H1 (cell line): ENCODE measurements around the gene UGT3A1. TPM values are rescaled to one million over a fixed set of nuclear protein-coding genes. Genes with fewer than 3 reads are reported as not detected.

Experiments
- CTCF ChIA-PET: fragments of 300-600 bp; sonication (Branson Sonifier 250); formaldehyde crosslinking; loops from one replicate; lab custom pipeline; 2021; ENCODE audit not compliant: partially characterized antibody; lab: Charles Lee
- POLR2A ChIA-PET: fragments of 300-600 bp; sonication (Branson Sonifier 250); formaldehyde crosslinking; loops from one replicate; lab custom pipeline; 2021; ENCODE audit warnings: inconsistent platforms; ENCODE audit not compliant: partially characterized antibody; lab: Charles Lee
- DNase-seq, 2 experiments: peaks; one replicate each; pipeline versions ENCODE4 v3.0.0 to v3.0.0-alpha.2; 2010 to 2022; ENCODE audit warnings: low spot score in 2 of 2, low read depth in 1 of 2, mixed read lengths in 1 of 2
- FAIRE-seq: peaks from 2 replicates; lab custom pipeline; 2011; peaks lifted over from hg19 to GRCh38; lab: Jason Lieb, UNC
- H2AFZ ChIP-seq: 2 replicates; pipeline ENCODE4 v1.8.1; 2012; ENCODE audit warnings: low read length, inconsistent platforms
- H2AK5ac ChIP-seq: 2 replicates; pipeline ENCODE4 v1.6.1; 2013; ENCODE audit warnings: low read depth, low read length
- H2BK120ac ChIP-seq: replicated peaks from 2 replicates; pipeline ENCODE3; 2013; ENCODE audit warnings: low read depth, low read length, inconsistent platforms
- H2BK12ac ChIP-seq: 2 replicates; pipeline ENCODE4 v1.6.1; 2013; ENCODE audit warnings: low read depth, low read length
- H2BK15ac ChIP-seq: 2 replicates; pipeline ENCODE4 v1.6.1; 2013; ENCODE audit warnings: low read length
- H2BK20ac ChIP-seq: 2 replicates; pipeline ENCODE4 v1.6.1; 2013; ENCODE audit warnings: low read length
- H2BK5ac ChIP-seq: 2 replicates; pipeline ENCODE4 v1.6.1; 2013; ENCODE audit warnings: low read depth, low read length
- H3K14ac ChIP-seq: 2 replicates; pipeline ENCODE4 v1.6.1; 2013; ENCODE audit warnings: inconsistent platforms; ENCODE audit not compliant: insufficient read length
- H3K18ac ChIP-seq: 2 replicates; pipeline ENCODE4 v1.6.1; 2013; ENCODE audit warnings: low read length; ENCODE audit errors: extremely low read depth
- H3K23ac ChIP-seq: 2 replicates; pipeline ENCODE4 v1.6.1; 2013; ENCODE audit warnings: inconsistent platforms; ENCODE audit not compliant: insufficient read length
- H3K23me2 ChIP-seq: 2 replicates; pipeline ENCODE4 v1.6.1; 2013; ENCODE audit warnings: low read depth, low read length
- H3K27ac ChIP-seq: 2 replicates; pipeline ENCODE4 v1.6.1; 2011; ENCODE audit warnings: low read depth, low read length, inconsistent platforms
- H3K27me3 ChIP-seq, 4 experiments: replicated peaks in 1 of 4; 1 replicate in 1 of 4; 2 replicates in 3 of 4; pipeline versions ENCODE4 v1.6.1 to v1.8.1; 2011 to 2013; ENCODE audit warnings: low read length in 3 of 4, mild to moderate bottlenecking in 3 of 4, inconsistent platforms in 2 of 4, mixed read lengths in 2 of 4, moderate library complexity in 1 of 4; ENCODE audit not compliant: control insufficient read depth in 3 of 4, insufficient read depth in 3 of 4; ENCODE audit errors: extremely low read depth in 1 of 4
- H3K36me3 ChIP-seq, 4 experiments: 2 replicates each; pipeline versions ENCODE4 v1.6.1 to v1.8.1; 2011 to 2013; ENCODE audit warnings: mild to moderate bottlenecking in 4 of 4, low read length in 3 of 4, moderate library complexity in 2 of 4, control low read depth in 1 of 4, inconsistent platforms in 1 of 4; ENCODE audit not compliant: insufficient read depth in 4 of 4, control insufficient read depth in 2 of 4
- H3K4ac ChIP-seq: replicated peaks from 2 replicates; pipeline ENCODE3; 2013; ENCODE audit warnings: low read length, low read depth, mixed read lengths, inconsistent platforms; ENCODE audit not compliant: insufficient read length
- H3K4me1 ChIP-seq, 4 experiments: replicated peaks in 1 of 4; 1 replicate in 1 of 4; 2 replicates in 3 of 4; pipeline versions ENCODE4 v1.6.1 to v1.8.1; 2011 to 2013; ENCODE audit warnings: low read length in 3 of 4, inconsistent platforms in 2 of 4, mixed read lengths in 1 of 4; ENCODE audit not compliant: insufficient read depth in 4 of 4, control insufficient read depth in 3 of 4
- H3K4me2 ChIP-seq, 2 experiments: 2 replicates each; pipeline versions ENCODE4 v1.6.1 to v1.8.1; 2011 to 2013; ENCODE audit warnings: low read depth in 2 of 2, low read length in 2 of 2, control low read depth in 1 of 2, inconsistent platforms in 1 of 2, mild to moderate bottlenecking in 1 of 2; ENCODE audit not compliant: insufficient read depth in 1 of 2
- H3K4me3 ChIP-seq, 4 experiments: fragments of 200-600, 300-600 bp in 1 of 4; sonication (generic), shearing (Covaris generic), sonication (Bioruptor Twin) in 1 of 4; 2 replicates each; pipeline versions ENCODE4 v1.5.1 to v1.8.1; 2011 to 2016; ENCODE audit warnings: low read length in 4 of 4, low read depth in 3 of 4, control low read depth in 2 of 4, inconsistent platforms in 2 of 4, mild to moderate bottlenecking in 2 of 4, mixed read lengths in 1 of 4, moderate library complexity in 1 of 4; ENCODE audit not compliant: insufficient read depth in 2 of 4; ENCODE audit errors: extremely low read depth in 1 of 4
- H3K56ac ChIP-seq: replicated peaks from 2 replicates; pipeline ENCODE3; 2013; ENCODE audit warnings: low read depth, mild to moderate bottlenecking, mixed read lengths, low read length, inconsistent platforms; ENCODE audit not compliant: insufficient read length
- H3K79me1 ChIP-seq: 2 replicates; pipeline ENCODE4 v1.6.1; 2013; ENCODE audit warnings: low read depth, low read length, control low read depth
- H3K79me2 ChIP-seq, 2 experiments: 2 replicates each; pipeline versions ENCODE4 v1.6.1 to v1.8.1; 2012 to 2013; ENCODE audit warnings: low read length in 2 of 2, mild to moderate bottlenecking in 2 of 2, inconsistent platforms in 1 of 2; ENCODE audit not compliant: insufficient read depth in 2 of 2, control insufficient read depth in 1 of 2
- H3K9ac ChIP-seq, 4 experiments: replicated peaks in 1 of 4; 1 replicate in 1 of 4; 2 replicates in 3 of 4; pipeline versions ENCODE4 v1.6.1 to v1.8.1; 2011 to 2013; ENCODE audit warnings: low read depth in 3 of 4, low read length in 3 of 4, control low read depth in 2 of 4, mild to moderate bottlenecking in 2 of 4, moderate library complexity in 2 of 4, inconsistent platforms in 1 of 4; ENCODE audit errors: extremely low read depth in 1 of 4
- H3K9me3 ChIP-seq, 2 experiments: 2 replicates each; pipeline versions ENCODE4 v1.6.1 to v1.8.1; 2012 to 2013; ENCODE audit warnings: mild to moderate bottlenecking in 2 of 2, moderate library complexity in 2 of 2, control low read depth in 1 of 2, inconsistent platforms in 1 of 2, low read depth in 1 of 2, low read length in 1 of 2, mixed read lengths in 1 of 2; ENCODE audit not compliant: insufficient read depth in 2 of 2
- H4K20me1 ChIP-seq, 2 experiments: replicated peaks in 1 of 2; 2 replicates each; pipeline versions ENCODE3 to v1.8.1; 2011 to 2013; ENCODE audit warnings: inconsistent platforms in 2 of 2, low read length in 2 of 2, mild to moderate bottlenecking in 1 of 2; ENCODE audit not compliant: insufficient read depth in 2 of 2, control insufficient read depth in 1 of 2
- H4K5ac ChIP-seq: 2 replicates; pipeline ENCODE4 v1.6.1; 2013; ENCODE audit warnings: low read length, low read depth, mixed read lengths, inconsistent platforms; ENCODE audit not compliant: insufficient read length
- H4K8ac ChIP-seq: 2 replicates; pipeline ENCODE4 v1.8.0; 2013; ENCODE audit warnings: mild to moderate bottlenecking, moderate library complexity, low read length, inconsistent platforms; ENCODE audit not compliant: insufficient read depth; ENCODE audit errors: extremely low read depth
- H4K91ac ChIP-seq: replicated peaks from 2 replicates; pipeline ENCODE3; 2013; ENCODE audit warnings: low read length, mixed read lengths, inconsistent platforms; ENCODE audit not compliant: insufficient read length
- CBX8 ChIP-seq: fragments of 300-800, 300-1000 bp; sonication (generic); IDR thresholded peaks from 2 replicates; pipeline ENCODE4 v1.7.1; 2016; ENCODE audit warnings: low read depth, low read length, borderline replicate concordance
- CREB1 ChIP-seq: IDR thresholded peaks from 2 replicates; pipeline ENCODE4 v1.6.1; 2012; ENCODE audit warnings: inconsistent platforms
- EZH2 ChIP-seq: fragments of 200-600 bp; sonication (generic); IDR thresholded peaks from 2 replicates; pipeline ENCODE4 v1.7.1; 2012; ENCODE audit warnings: low read depth, mild to moderate bottlenecking, moderate library complexity, low read length, inconsistent platforms; ENCODE audit not compliant: severe bottlenecking
- PHF8 ChIP-seq: fragments of 200-600 bp; sonication (generic); conservative IDR thresholded peaks from 2 replicates; pipeline ENCODE4 v1.7.1; 2012; ENCODE audit warnings: low read depth, mild to moderate bottlenecking, inconsistent platforms, low read length, moderate library complexity
- SAP30 ChIP-seq: fragments of 300-600 bp; sonication (generic); IDR thresholded peaks from 2 replicates; pipeline ENCODE4 v1.7.1; 2012; ENCODE audit warnings: low read length, moderate library complexity, mild to moderate bottlenecking, inconsistent platforms; ENCODE audit not compliant: insufficient read depth, insufficient replicate concordance
- SIN3A ChIP-seq, 2 experiments: IDR thresholded peaks in 1 of 2; conservative IDR thresholded peaks in 1 of 2; 2 replicates each; pipeline ENCODE4 v1.6.1; 2011 to 2012; ENCODE audit warnings: low read length in 2 of 2, improper control_type of control experiment in 1 of 2, low read depth in 1 of 2, mild to moderate bottlenecking in 1 of 2
- SRF ChIP-seq: IDR thresholded peaks from 2 replicates; pipeline ENCODE4 v1.6.1; 2011; ENCODE audit warnings: mild to moderate bottlenecking, low read depth, low read length, moderate library complexity
- polyA plus RNA-seq, 7 experiments: library from polyadenylated mRNA; depleted of rRNA in 3 of 7; stranded (reverse) in 5 of 7; unstranded in 2 of 7; fragments of >200 nt in 5 of 7; fragments of 200-250 nt in 2 of 7; gene quantifications; 1 replicate in 5 of 7; 2 replicates in 1 of 7; 4 replicates in 1 of 7; pipeline versions ENCODE4 v1.2.1 to v1.2.3, GENCODE V29; 2011 to 2013; ENCODE audit warnings: missing spikeins in 2 of 7, mixed read lengths in 2 of 7
- total RNA-seq: library from RNA; stranded (reverse); fragmentation: NEBNext Ultra II Directional; extraction: Animal tissue kit (Norgen Biotek cat#: 25700); gene quantifications from 2 replicates; pipeline ENCODE4 v1.2.1, GENCODE V29; 2021

Gene UGT3A1
- total and polyA plus RNA-seq, 2 of the 8 experiments (the other 6 are each of a cell fraction or from before 2014, with no cell fraction given) = 2.4 to 3.4 TPM

GRCh38 chr5:36033047-36033446 lies 41.9 kb upstream of the UGT3A1 start:
- Histone ChIP-seq H3K9me3 (0 out of 4 replicates have a peak, but pooled peaks cover 0 to under 1% of the 10 kb centered on the region in 2 experiments), H4K91ac (no peak overlapping the region), H4K20me1 (no peaks in the 10 kb centered on the region), H3K4ac (no peak overlapping the region), H4K8ac (no peak overlapping the region), H3K23ac (no peak overlapping the region), H2BK20ac (no peak overlapping the region), H2BK15ac (no peak overlapping the region), H3K27ac (no peak overlapping the region), H3K79me1 (no peaks in the 10 kb centered on the region), H2BK5ac (no peak overlapping the region), H3K56ac (no peak overlapping the region), H3K14ac (no peak overlapping the region), H3K9ac (no peak overlapping the region), H2BK120ac (no peak overlapping the region), H2BK12ac (no peak overlapping the region), H3K18ac (no peak overlapping the region), H3K27me3 (no peaks in the 10 kb centered on the region), H2AFZ (no peak overlapping the region), H3K4me2 (no peak overlapping the region), H4K5ac (no peak overlapping the region), H3K23me2 (no peaks in the 10 kb centered on the region), H3K36me3 (no peaks in the 10 kb centered on the region), H2AK5ac (no peak overlapping the region), H3K79me2 (no peaks in the 10 kb centered on the region), H3K4me3 (no peak overlapping the region), H3K4me1 (no peaks in the 10 kb centered on the region)
- DNase-seq (no peak), FAIRE-seq (no peak)
- TF ChIP-seq PHF8 = no peak
- no peak for TF ChIP-seq SIN3A (conservative IDR thresholded peaks at IDR 0.05 in 1 of 2, IDR thresholded peaks at IDR 0.05 in 1 of 2; ENCODE audit: low read depth in 1 of 2, low read length in 2 of 2)
- TF ChIP-seq CBX8 = no peak
- TF ChIP-seq EZH2 = no peak
- no peak for TF ChIP-seq SAP30
- TF ChIP-seq SRF = no peak
- no peak for TF ChIP-seq CREB1
- ChIA-PET POLR2A (no interaction called here), CTCF (interaction anchor here (1.1 to 2.0 kb wide), 3 partner anchors 8 to 71 kb away, joined by 3 to 5 read pairs (median 3); no protein-coding TSS in a partner anchor)
